MCF 10A (cell line): ENCODE data around the gene PAX5. TPM values are rescaled to one million over a fixed set of nuclear protein-coding genes. Genes with fewer than 3 reads are reported as not detected.

Experiments
- BruUV-seq: library from RNA; stranded (reverse); fragments of 400-500 nt; replicated peaks from 2 replicates; lab custom pipeline; 2021; lab: Mats Ljungman, UMichigan
- CTCF ChIA-PET: fragments of 300-600 bp; sonication (Branson Sonifier 250); formaldehyde crosslinking; extraction: SDS; loops from one replicate; lab custom pipeline; 2021; ENCODE audit warnings: antibody characterized with exemption, inconsistent platforms; lab: Yijun Ruan, JAX
- POLR2A ChIA-PET: fragments of 300-600, 350-650 bp; sonication (Branson Sonifier 250); formaldehyde crosslinking; extraction: SDS; loops from one replicate; lab custom pipeline; 2020; ENCODE audit warnings: antibody characterized with exemption, inconsistent platforms; lab: Yijun Ruan, JAX
- DNase-seq: peaks from one replicate; pipeline ENCODE4 v3.0.0-alpha.2; 2018; ENCODE audit not compliant: unreplicated experiment
- H3K27ac Mint-ChIP-seq: one replicate; pipeline ENCODE4 v1.8.0; 2022; ENCODE audit warnings: mild to moderate bottlenecking, low read depth, mixed read lengths; ENCODE audit not compliant: unreplicated experiment
- H3K27me3 Mint-ChIP-seq: one replicate; pipeline ENCODE4 v1.8.0; 2022; ENCODE audit warnings: mixed read lengths; ENCODE audit not compliant: insufficient read depth, unreplicated experiment
- H3K36me3 Mint-ChIP-seq: one replicate; pipeline ENCODE4 v1.8.0; 2022; ENCODE audit warnings: mild to moderate bottlenecking, moderate library complexity, mixed read lengths; ENCODE audit not compliant: insufficient read depth, unreplicated experiment
- H3K4me1 Mint-ChIP-seq: one replicate; pipeline ENCODE4 v1.8.0; 2022; ENCODE audit warnings: mixed read lengths; ENCODE audit not compliant: insufficient read depth, unreplicated experiment
- H3K4me3 Mint-ChIP-seq: one replicate; pipeline ENCODE4 v1.8.0; 2022; ENCODE audit warnings: mild to moderate bottlenecking, moderate library complexity, mixed read lengths; ENCODE audit not compliant: unreplicated experiment
- H3K9me3 Mint-ChIP-seq: one replicate; pipeline ENCODE4 v1.8.0; 2022; ENCODE audit warnings: mixed read lengths; ENCODE audit not compliant: unreplicated experiment
- intact Hi-C: fragments of 100-400 bp; cut with micrococcal nuclease; formaldehyde crosslinking; loops from 2 replicates; pipeline ENCODE4 v1.14.1; 2022
- total RNA-seq: library from RNA; stranded (reverse); gene quantifications from 2 replicates; pipeline ENCODE4 v1.2.3, GENCODE V29; 2022
- TF ChIP-seq, protein P1 (sequence below): fragments of 200-600 bp; IDR thresholded peaks from one replicate; pipeline ENCODE4 v1.8.0; 2022; ENCODE audit warnings: antibody characterized with exemption, mild to moderate bottlenecking; ENCODE audit not compliant: unreplicated experiment

PAX5 gene
- total RNA-seq, 1 experiment from 2014 or later: not detected

DNA sequence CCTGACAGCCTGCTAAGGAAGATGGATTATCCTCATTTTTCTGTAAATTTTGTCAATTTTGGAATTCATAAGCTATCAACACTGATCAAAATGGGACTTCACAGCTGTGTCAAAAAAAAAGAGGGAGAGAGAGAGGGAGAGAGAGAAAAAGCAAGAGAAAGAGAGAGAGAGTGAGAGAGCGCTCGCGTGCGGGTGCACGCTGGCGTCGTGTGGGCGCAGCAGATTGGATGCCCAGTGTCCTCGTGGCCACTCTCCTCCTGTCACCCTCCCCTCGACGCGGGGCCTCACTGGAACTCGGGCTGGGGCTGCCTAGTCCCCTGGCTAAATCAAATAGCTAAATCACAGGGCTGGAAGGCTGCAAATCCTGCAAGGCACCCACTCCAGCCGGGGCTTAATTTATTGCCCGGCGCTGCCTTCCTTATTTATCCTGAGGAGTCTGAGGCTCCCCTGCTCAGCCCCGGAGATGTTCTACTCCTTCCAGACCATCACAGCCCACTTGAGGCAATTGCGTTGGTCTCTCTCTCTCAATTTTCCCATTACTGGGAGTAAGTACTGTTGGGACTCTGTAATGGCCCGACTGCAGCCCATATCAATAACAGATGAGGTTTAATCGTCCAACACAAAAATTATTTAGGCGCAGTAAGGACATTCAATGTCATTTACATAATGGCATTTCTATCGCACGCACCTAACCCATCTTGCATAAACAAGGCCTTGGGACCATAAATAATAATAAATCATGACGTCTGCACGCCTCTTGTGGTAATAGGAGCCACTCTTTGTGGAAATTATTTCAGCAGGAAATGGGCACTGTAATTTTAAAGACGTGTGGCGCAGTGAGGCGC lies 94.2 kb downstream of the PAX5 start:
- TF ChIP-seq, protein P1, sequence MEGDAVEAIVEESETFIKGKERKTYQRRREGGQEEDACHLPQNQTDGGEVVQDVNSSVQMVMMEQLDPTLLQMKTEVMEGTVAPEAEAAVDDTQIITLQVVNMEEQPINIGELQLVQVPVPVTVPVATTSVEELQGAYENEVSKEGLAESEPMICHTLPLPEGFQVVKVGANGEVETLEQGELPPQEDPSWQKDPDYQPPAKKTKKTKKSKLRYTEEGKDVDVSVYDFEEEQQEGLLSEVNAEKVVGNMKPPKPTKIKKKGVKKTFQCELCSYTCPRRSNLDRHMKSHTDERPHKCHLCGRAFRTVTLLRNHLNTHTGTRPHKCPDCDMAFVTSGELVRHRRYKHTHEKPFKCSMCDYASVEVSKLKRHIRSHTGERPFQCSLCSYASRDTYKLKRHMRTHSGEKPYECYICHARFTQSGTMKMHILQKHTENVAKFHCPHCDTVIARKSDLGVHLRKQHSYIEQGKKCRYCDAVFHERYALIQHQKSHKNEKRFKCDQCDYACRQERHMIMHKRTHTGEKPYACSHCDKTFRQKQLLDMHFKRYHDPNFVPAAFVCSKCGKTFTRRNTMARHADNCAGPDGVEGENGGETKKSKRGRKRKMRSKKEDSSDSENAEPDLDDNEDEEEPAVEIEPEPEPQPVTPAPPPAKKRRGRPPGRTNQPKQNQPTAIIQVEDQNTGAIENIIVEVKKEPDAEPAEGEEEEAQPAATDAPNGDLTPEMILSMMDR: no peak
- CTCF ChIA-PET: no interaction called here
- H3K4me3 Mint-ChIP-seq: no peak overlapping the region
- POLR2A ChIA-PET: no interaction called here
- H3K27ac Mint-ChIP-seq: no peak overlapping the region
- intact Hi-C loops: no loop called here
- H3K27me3 Mint-ChIP-seq: no peaks in the 10 kb centered on the region
- no peaks in the 10 kb centered on the region for H3K9me3 Mint-ChIP-seq
- H3K36me3 Mint-ChIP-seq: no peaks in the 10 kb centered on the region
- BruUV-seq: no TSS peak
- DNase-seq: no peak
- peaks cover 10% of the 10 kb centered on the region for H3K4me1 Mint-ChIP-seq

DNA sequence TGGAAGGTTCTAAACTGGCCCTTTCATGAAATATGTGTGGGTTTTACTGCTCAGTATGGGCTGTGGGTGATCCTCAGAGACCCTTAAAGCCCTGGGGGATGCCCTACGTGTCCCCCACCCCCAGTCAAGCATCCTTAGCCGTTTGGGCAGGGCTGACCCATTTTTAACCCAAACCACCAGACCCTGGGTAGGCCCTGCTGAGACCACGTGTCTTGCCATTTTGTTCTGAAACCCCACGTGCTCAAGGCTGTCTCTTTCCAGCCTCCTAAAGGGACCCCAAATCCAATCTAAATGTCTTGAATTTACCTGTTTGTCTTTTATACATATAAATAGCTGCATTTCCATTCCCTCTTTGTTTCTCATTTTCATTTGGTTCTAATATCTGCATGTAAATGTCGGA lies 94.9 kb downstream of the PAX5 start:
- Mint-ChIP-seq H3K9me3 (no peaks in the 10 kb centered on the region), H3K36me3 (no peaks in the 10 kb centered on the region), H3K4me3 (no peak overlapping the region), H3K27ac (no peak overlapping the region), H3K27me3 (no peaks in the 10 kb centered on the region), H3K4me1 (peaks cover 10% of the 10 kb centered on the region)
- DNase-seq: no peak
- intact Hi-C loops: no loop called here
- ChIA-PET POLR2A (no interaction called here), CTCF (interaction anchor here (0.6 kb wide), 1 partner anchor 11 kb away, joined by 3 read pairs; no protein-coding TSS in a partner anchor)
- TF ChIP-seq, protein P1: no peak
- BruUV-seq: no TSS peak

DNA sequence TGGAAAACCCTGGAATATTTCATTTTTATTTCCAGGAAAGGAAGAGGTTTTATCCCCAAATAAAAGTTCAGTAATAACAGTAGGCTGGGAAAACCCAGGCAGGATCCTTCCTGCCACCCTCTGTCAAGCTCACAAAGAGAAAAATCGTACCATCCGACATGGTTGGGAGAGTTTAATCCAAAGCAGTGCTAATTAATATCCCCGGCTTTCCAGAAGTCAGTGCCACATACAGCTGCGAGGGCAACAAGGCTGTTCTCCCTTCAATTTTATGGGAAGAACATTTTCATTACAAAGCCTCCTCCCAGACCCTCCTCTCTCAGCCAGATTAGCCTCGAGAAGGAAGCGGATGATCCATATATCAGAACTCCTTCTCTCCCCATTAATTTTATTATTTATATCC lies 95.5 kb downstream of the PAX5 start:
- H3K27ac Mint-ChIP-seq: no peak overlapping the region
- no peaks in the 10 kb centered on the region for H3K36me3 Mint-ChIP-seq
- TF ChIP-seq, protein P1: no peak
- H3K4me1 Mint-ChIP-seq: peaks cover 10% of the 10 kb centered on the region
- no peaks in the 10 kb centered on the region for H3K27me3 Mint-ChIP-seq
- H3K9me3 Mint-ChIP-seq: no peaks in the 10 kb centered on the region
- ChIA-PET POLR2A (no interaction called here), CTCF (interaction anchor here (0.6 kb wide), 1 partner anchor 12 kb away, joined by 3 read pairs; no protein-coding TSS in a partner anchor)
- H3K4me3 Mint-ChIP-seq: no peak overlapping the region
- intact Hi-C loops: no loop called here
- DNase-seq: no peak
- BruUV-seq: no TSS peak

DNA sequence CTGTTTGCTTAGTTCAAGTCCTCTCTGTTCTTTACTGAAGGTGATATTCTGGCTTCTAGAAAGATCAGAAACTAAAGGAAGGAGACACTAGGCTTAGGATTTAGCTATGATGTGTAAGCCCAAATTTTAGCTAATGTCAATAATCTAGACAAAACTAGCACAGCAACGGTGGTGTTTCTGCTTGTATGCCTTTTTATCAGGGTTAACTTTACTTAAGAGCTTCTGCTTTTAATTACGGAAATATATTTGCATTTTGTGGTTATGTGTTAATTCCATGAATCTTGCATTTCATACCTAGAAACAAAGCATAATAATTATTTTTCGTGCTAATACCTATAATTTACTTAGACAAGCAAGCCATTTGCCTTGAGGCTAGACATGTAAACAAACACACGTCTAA lies 96.1 kb downstream of the PAX5 start:
- no peaks in the 10 kb centered on the region for H3K27me3 Mint-ChIP-seq
- intact Hi-C loops: no loop called here
- ChIA-PET CTCF (no interaction called here), POLR2A (no interaction called here)
- H3K4me3 Mint-ChIP-seq: no peak overlapping the region
- BruUV-seq: no TSS peak
- H3K9me3 Mint-ChIP-seq: no peaks in the 10 kb centered on the region
- H3K27ac Mint-ChIP-seq: no peak overlapping the region
- TF ChIP-seq, protein P1: no peak
- peaks cover 10% of the 10 kb centered on the region for H3K4me1 Mint-ChIP-seq
- no peaks in the 10 kb centered on the region for H3K36me3 Mint-ChIP-seq
- DNase-seq: no peak
